ENCODE data around the gene ANKLE1. TPM values are rescaled to one million over a fixed set of nuclear protein-coding genes. Genes with fewer than 3 reads are reported as not detected.

The ANKLE1 gene
- total RNA-seq, 4 donors from 2014 or later, result 0.39 to 0.81 TPM; not detected in 2

- 85% methylated on average over 7 of the region's 9 CpGs; no CpG with 5 or more reads in 1 of the 2 donors for WGBS, 2 donors (ENCODE audit: low coverage in 1 of 2)
Observed at GRCh38 chr19:17286752-17287151, 5.1 kb downstream of the ANKLE1 start.

GRCh38 chr19:17289489-17289888 lies 7.8 kb downstream of the ANKLE1 start:
- peak; percentile 39 for ATAC-seq
- TF ChIP-seq CTCF (IDR thresholded peaks at IDR 0.05) (peak in 3 of 4 experiments; percentile 7 to 33 (median 19)), POLR2AphosphoS5 (IDR thresholded peaks at IDR 0.05) (no peak), EP300 (IDR thresholded peaks at IDR 0.05) (no peak)
- 8 to 11% methylated on average over 3 to 10 of the region's 22 CpGs for WGBS, 2 donors (ENCODE audit: low coverage in 1 of 2)

More at GRCh38 chr19:17286752-17287151, 5.1 kb downstream of the ANKLE1 start:
- no peak overlapping the region for H3K27ac ChIP-seq
- H3K9me3 ChIP-seq, result no peaks in the 10 kb centered on the region
- H3K27me3 ChIP-seq, result peaks cover 17% of the 10 kb centered on the region
- ATAC-seq, result no peak
- H3K36me3 ChIP-seq, result no peaks in the 10 kb centered on the region
- peaks cover 0 to 20% (median 11%) of the 10 kb centered on the region in 3 donors for H3K4me1 ChIP-seq
- no peak overlapping the region for H3K4me3 ChIP-seq
- TF ChIP-seq EP300 (IDR thresholded peaks at IDR 0.05) (no peak), POLR2A (IDR thresholded peaks at IDR 0.05) (no peak), CTCF (IDR thresholded peaks at IDR 0.05) (no peak), POLR2AphosphoS5 (IDR thresholded peaks at IDR 0.05) (no peak)

GRCh38 chr19:17292301-17293074 lies 10.8 kb downstream of the ANKLE1 start:
- no peaks in the 10 kb centered on the region for H3K27me3 ChIP-seq
- H3K4me3 ChIP-seq, result peak overlapping the region; percentile 28 to 58
- 0% methylated on average over 4 of the region's 46 CpGs; no CpG with 5 or more reads in 1 of the 2 donors for WGBS, 2 donors (ENCODE audit: low coverage in 1 of 2)
- peaks cover 0 to 20% of the 10 kb centered on the region in 2 donors for H3K36me3 ChIP-seq
- ATAC-seq, result peak; percentile 94
- peak overlapping the region; percentile 15 to 91 (median 84) for H3K27ac ChIP-seq
- H3K9me3 ChIP-seq, result no peaks in the 10 kb centered on the region
- peaks cover 0 to 36% (median 7%) of the 10 kb centered on the region in 3 donors for H3K4me1 ChIP-seq
- TF ChIP-seq CTCF (IDR thresholded peaks at IDR 0.05) (peak in 3 of 4 experiments; percentile 68 to 72 (median 72)), POLR2A (IDR thresholded peaks at IDR 0.05) (no peak), EP300 (IDR thresholded peaks at IDR 0.05) (no peak), POLR2AphosphoS5 (IDR thresholded peaks at IDR 0.05) (peak; percentile 29)

More at GRCh38 chr19:17289489-17289888, 7.8 kb downstream of the ANKLE1 start:
- peaks cover 0 to 5% of the 10 kb centered on the region in 2 donors for H3K36me3 ChIP-seq
- no peak overlapping the region for H3K27ac ChIP-seq
- H3K4me1 ChIP-seq, result peaks cover 0 to 36% (median 7%) of the 10 kb centered on the region in 3 donors
- H3K4me3 ChIP-seq, result no peak overlapping the region
- H3K27me3 ChIP-seq, result no peaks in the 10 kb centered on the region
- H3K9me3 ChIP-seq, result no peaks in the 10 kb centered on the region

- H3K27ac ChIP-seq, result peak overlapping the region in 2 of 4 donors; percentile 54 to 86
- TF ChIP-seq POLR2A (IDR thresholded peaks at IDR 0.05) (no peak), POLR2AphosphoS5 (IDR thresholded peaks at IDR 0.05) (no peak), EP300 (IDR thresholded peaks at IDR 0.05) (no peak), CTCF (IDR thresholded peaks at IDR 0.05) (no peak)
- peaks cover 0 to 36% (median 7%) of the 10 kb centered on the region in 3 donors for H3K4me1 ChIP-seq
- 90% methylated on average over 8 to 13 of the region's 14 CpGs for WGBS, 2 donors (ENCODE audit: low coverage in 1 of 2)
- no peaks in the 10 kb centered on the region for H3K9me3 ChIP-seq
- no peak for ATAC-seq
- no peaks in the 10 kb centered on the region for H3K27me3 ChIP-seq
- H3K36me3 ChIP-seq, result peaks cover 0 to 29% of the 10 kb centered on the region in 2 donors
- no peak overlapping the region for H3K4me3 ChIP-seq
Observed at GRCh38 chr19:17293605-17294004, 11.9 kb downstream of the ANKLE1 start.
